HEK293 (cell line): Measurements from ENCODE around the gene TOMM70.

ENCODE experiments used
- BCL11A ChIP-seq: fragments of 450-650 bp; formaldehyde crosslinking; IDR thresholded peaks from 2 replicates; pipeline ENCODE4 v1.5.1; 2016; ENCODE audit warnings: low read depth, missing biosample characterization, missing genetic modification characterization
- EGR2 ChIP-seq: fragments of 450-650 bp; formaldehyde crosslinking; IDR thresholded peaks from 2 replicates; pipeline ENCODE4 v1.5.1; 2016; ENCODE audit warnings: low read depth, missing biosample characterization, missing genetic modification characterization
- GLI2 ChIP-seq: fragments of 450-650 bp; formaldehyde crosslinking; IDR thresholded peaks from 2 replicates; pipeline ENCODE4; 2017; ENCODE audit warnings: missing biosample characterization, missing genetic modification characterization, low read depth, borderline replicate concordance
- GLI4 ChIP-seq: fragments of 450-650 bp; formaldehyde crosslinking; IDR thresholded peaks from 2 replicates; pipeline ENCODE4 v1.5.1; 2016; ENCODE audit warnings: missing biosample characterization, missing genetic modification characterization
- GLIS2 ChIP-seq: fragments of 450-650 bp; formaldehyde crosslinking; IDR thresholded peaks from 2 replicates; pipeline ENCODE4 v1.5.1; 2016; ENCODE audit warnings: missing biosample characterization, missing genetic modification characterization
- KLF16 ChIP-seq: fragments of 450-650 bp; formaldehyde crosslinking; IDR thresholded peaks from 2 replicates; pipeline ENCODE4 v1.5.1; 2017; ENCODE audit warnings: missing biosample characterization, missing genetic modification characterization
- OVOL3 ChIP-seq: fragments of 450-650 bp; formaldehyde crosslinking; IDR thresholded peaks from 2 replicates; pipeline ENCODE4 v1.5.1; 2016; ENCODE audit warnings: missing biosample characterization, missing genetic modification characterization
- PRDM1 ChIP-seq: fragments of 450-650 bp; formaldehyde crosslinking; IDR thresholded peaks from 2 replicates; pipeline ENCODE4; 2016; ENCODE audit warnings: missing biosample characterization, missing genetic modification characterization
- RBAK ChIP-seq: fragments of 450-650 bp; formaldehyde crosslinking; IDR thresholded peaks from 2 replicates; pipeline ENCODE4 v1.5.1; 2016; ENCODE audit warnings: missing biosample characterization, missing genetic modification characterization
- REPIN1 ChIP-seq: fragments of 450-650 bp; formaldehyde crosslinking; IDR thresholded peaks from 2 replicates; pipeline ENCODE4 v1.5.1; 2017; ENCODE audit warnings: missing biosample characterization, missing genetic modification characterization, low read depth
- SCRT1 ChIP-seq: fragments of 450-650 bp; formaldehyde crosslinking; IDR thresholded peaks from 2 replicates; pipeline ENCODE4 v1.5.1; 2016; ENCODE audit warnings: missing biosample characterization, missing genetic modification characterization, borderline replicate concordance
- TRIM28 ChIP-seq: IDR thresholded peaks from 2 replicates; pipeline ENCODE4 v1.6.1; 2011; ENCODE audit warnings: low read length, control low read depth, borderline replicate concordance
- YY2 ChIP-seq: fragments of 450-650 bp; formaldehyde crosslinking; IDR thresholded peaks from 2 replicates; pipeline ENCODE4 v1.5.1; 2016; ENCODE audit warnings: missing biosample characterization, missing genetic modification characterization
- ZBTB17 ChIP-seq: fragments of 450-650 bp; formaldehyde crosslinking; IDR thresholded peaks from 2 replicates; pipeline ENCODE4 v1.5.1; 2016; ENCODE audit warnings: missing biosample characterization, missing genetic modification characterization
- ZBTB20 ChIP-seq: fragments of 450-650 bp; formaldehyde crosslinking; IDR thresholded peaks from 2 replicates; pipeline ENCODE4 v1.5.1; 2016; ENCODE audit warnings: missing biosample characterization, missing genetic modification characterization
- ZBTB6 ChIP-seq: fragments of 450-650 bp; formaldehyde crosslinking; IDR thresholded peaks from 2 replicates; pipeline ENCODE4 v1.5.1; 2017; ENCODE audit warnings: missing biosample characterization, missing genetic modification characterization
- ZBTB8A ChIP-seq: fragments of 450-650 bp; formaldehyde crosslinking; IDR thresholded peaks from 2 replicates; pipeline ENCODE4 v1.5.1; 2016; ENCODE audit warnings: missing biosample characterization, missing genetic modification characterization
- ZEB2 ChIP-seq: fragments of 450-650 bp; formaldehyde crosslinking; IDR thresholded peaks from 2 replicates; pipeline ENCODE4 v1.5.1; 2016; ENCODE audit warnings: missing biosample characterization, missing genetic modification characterization
- ZFHX2 ChIP-seq: fragments of 450-650 bp; formaldehyde crosslinking; conservative IDR thresholded peaks from 2 replicates; pipeline ENCODE4 v1.5.1; 2016; ENCODE audit warnings: missing biosample characterization, missing genetic modification characterization
- ZFP41 ChIP-seq: fragments of 450-650 bp; formaldehyde crosslinking; IDR thresholded peaks from 2 replicates; pipeline ENCODE4 v1.5.1; 2016; ENCODE audit warnings: missing biosample characterization, missing genetic modification characterization, borderline replicate concordance
- ZNF138 ChIP-seq: fragments of 450-650 bp; formaldehyde crosslinking; IDR thresholded peaks from 2 replicates; pipeline ENCODE4 v1.5.1; 2016; ENCODE audit warnings: missing biosample characterization, missing genetic modification characterization, borderline replicate concordance
- ZNF146 ChIP-seq: fragments of 450-650 bp; formaldehyde crosslinking; IDR thresholded peaks from 2 replicates; pipeline ENCODE4 v1.5.1; 2016; ENCODE audit warnings: missing biosample characterization, missing genetic modification characterization
- ZNF184 ChIP-seq: fragments of 450-650 bp; IDR thresholded peaks from 2 replicates; pipeline ENCODE4 v1.5.1; 2018; ENCODE audit warnings: missing biosample characterization, mild to moderate bottlenecking, missing genetic modification characterization
- ZNF2 ChIP-seq: fragments of 450-650 bp; formaldehyde crosslinking; IDR thresholded peaks from 2 replicates; pipeline ENCODE4 v1.5.1; 2016; ENCODE audit warnings: missing biosample characterization, missing genetic modification characterization
- ZNF292 ChIP-seq: fragments of 450-650 bp; formaldehyde crosslinking; IDR thresholded peaks from 2 replicates; pipeline ENCODE4 v1.5.1; 2016; ENCODE audit warnings: low read depth, missing biosample characterization, missing genetic modification characterization, borderline replicate concordance
- ZNF302 ChIP-seq: fragments of 450-650 bp; formaldehyde crosslinking; IDR thresholded peaks from 2 replicates; pipeline ENCODE4 v1.5.1; 2016; ENCODE audit warnings: missing biosample characterization, missing genetic modification characterization, low read depth
- ZNF473 ChIP-seq: fragments of 450-650 bp; formaldehyde crosslinking; IDR thresholded peaks from 2 replicates; pipeline ENCODE4 v1.5.1; 2017; ENCODE audit warnings: missing biosample characterization, missing genetic modification characterization
- ZNF521 ChIP-seq: fragments of 450-650 bp; formaldehyde crosslinking; IDR thresholded peaks from 2 replicates; pipeline ENCODE4 v1.5.1; 2017; ENCODE audit warnings: missing biosample characterization, mild to moderate bottlenecking, missing genetic modification characterization
- ZNF660 ChIP-seq: fragments of 450-650 bp; IDR thresholded peaks from 2 replicates; pipeline ENCODE4 v1.5.1; 2018; ENCODE audit warnings: missing biosample characterization, mild to moderate bottlenecking, missing genetic modification characterization
- ZNF664 ChIP-seq: fragments of 450-650 bp; formaldehyde crosslinking; IDR thresholded peaks from 2 replicates; pipeline ENCODE4 v1.5.1; 2016; ENCODE audit warnings: missing biosample characterization, missing genetic modification characterization
- ZNF677 ChIP-seq: fragments of 450-650 bp; IDR thresholded peaks from 2 replicates; pipeline ENCODE4 v1.5.0; 2018; ENCODE audit warnings: missing biosample characterization, mild to moderate bottlenecking, missing genetic modification characterization, moderate library complexity
- TF ChIP-seq, protein P1 (sequence below): fragments of 450-650 bp; formaldehyde crosslinking; IDR thresholded peaks from 2 replicates; pipeline ENCODE4 v1.5.1; 2017; ENCODE audit warnings: missing biosample characterization, missing genetic modification characterization
- TF ChIP-seq, protein P2 (sequence below): fragments of 450-650 bp; formaldehyde crosslinking; IDR thresholded peaks from 2 replicates; pipeline ENCODE4 v1.5.1; 2017; ENCODE audit warnings: missing biosample characterization, missing genetic modification characterization
- TF ChIP-seq, protein P3 (sequence below): fragments of 450-650 bp; formaldehyde crosslinking; IDR thresholded peaks from 2 replicates; pipeline ENCODE4 v1.5.1; 2016; ENCODE audit warnings: missing biosample characterization, missing genetic modification characterization

The TOMM70 gene

GRCh38 chr3:100403362-100404249 lies 2.7 kb upstream of the TOMM70 start (continued):
- TF ChIP-seq ZFHX2: 0 out of 2 replicates have a peak, but pooled peaks have one; percentile 24
- no peak for TF ChIP-seq ZBTB6
- TF ChIP-seq YY2: no peak
- TF ChIP-seq ZNF660 (tag by site-specific recombination): 0 out of 2 replicates have a peak, but pooled peaks have one; percentile 7
- no peak for TF ChIP-seq ZNF292 (tag by site-specific recombination)
- TF ChIP-seq ZNF138 (tag by site-specific recombination): no peak
- no peak for TF ChIP-seq ZNF677
- TF ChIP-seq RBAK (tag by site-specific recombination): no peak
- no peak for TF ChIP-seq REPIN1 (tag by site-specific recombination)
- TF ChIP-seq, protein P1, sequence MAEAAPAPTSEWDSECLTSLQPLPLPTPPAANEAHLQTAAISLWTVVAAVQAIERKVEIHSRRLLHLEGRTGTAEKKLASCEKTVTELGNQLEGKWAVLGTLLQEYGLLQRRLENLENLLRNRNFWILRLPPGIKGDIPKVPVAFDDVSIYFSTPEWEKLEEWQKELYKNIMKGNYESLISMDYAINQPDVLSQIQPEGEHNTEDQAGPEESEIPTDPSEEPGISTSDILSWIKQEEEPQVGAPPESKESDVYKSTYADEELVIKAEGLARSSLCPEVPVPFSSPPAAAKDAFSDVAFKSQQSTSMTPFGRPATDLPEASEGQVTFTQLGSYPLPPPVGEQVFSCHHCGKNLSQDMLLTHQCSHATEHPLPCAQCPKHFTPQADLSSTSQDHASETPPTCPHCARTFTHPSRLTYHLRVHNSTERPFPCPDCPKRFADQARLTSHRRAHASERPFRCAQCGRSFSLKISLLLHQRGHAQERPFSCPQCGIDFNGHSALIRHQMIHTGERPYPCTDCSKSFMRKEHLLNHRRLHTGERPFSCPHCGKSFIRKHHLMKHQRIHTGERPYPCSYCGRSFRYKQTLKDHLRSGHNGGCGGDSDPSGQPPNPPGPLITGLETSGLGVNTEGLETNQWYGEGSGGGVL (tag by site-specific recombination): no peak
- TF ChIP-seq SCRT1 (tag by site-specific recombination): no peak
- TF ChIP-seq GLI4: no peak
- no peak for TF ChIP-seq ZNF302
- TF ChIP-seq ZNF521 (tag by site-specific recombination): no peak
- no peak for TF ChIP-seq OVOL3
- no peak for TF ChIP-seq ZBTB8A (tag by site-specific recombination)
- no peak for TF ChIP-seq ZNF473 (tag by site-specific recombination)
- no peak for TF ChIP-seq ZBTB17 (tag by site-specific recombination)
- TF ChIP-seq EGR2 (tag by site-specific recombination): no peak
- TF ChIP-seq, protein P2, sequence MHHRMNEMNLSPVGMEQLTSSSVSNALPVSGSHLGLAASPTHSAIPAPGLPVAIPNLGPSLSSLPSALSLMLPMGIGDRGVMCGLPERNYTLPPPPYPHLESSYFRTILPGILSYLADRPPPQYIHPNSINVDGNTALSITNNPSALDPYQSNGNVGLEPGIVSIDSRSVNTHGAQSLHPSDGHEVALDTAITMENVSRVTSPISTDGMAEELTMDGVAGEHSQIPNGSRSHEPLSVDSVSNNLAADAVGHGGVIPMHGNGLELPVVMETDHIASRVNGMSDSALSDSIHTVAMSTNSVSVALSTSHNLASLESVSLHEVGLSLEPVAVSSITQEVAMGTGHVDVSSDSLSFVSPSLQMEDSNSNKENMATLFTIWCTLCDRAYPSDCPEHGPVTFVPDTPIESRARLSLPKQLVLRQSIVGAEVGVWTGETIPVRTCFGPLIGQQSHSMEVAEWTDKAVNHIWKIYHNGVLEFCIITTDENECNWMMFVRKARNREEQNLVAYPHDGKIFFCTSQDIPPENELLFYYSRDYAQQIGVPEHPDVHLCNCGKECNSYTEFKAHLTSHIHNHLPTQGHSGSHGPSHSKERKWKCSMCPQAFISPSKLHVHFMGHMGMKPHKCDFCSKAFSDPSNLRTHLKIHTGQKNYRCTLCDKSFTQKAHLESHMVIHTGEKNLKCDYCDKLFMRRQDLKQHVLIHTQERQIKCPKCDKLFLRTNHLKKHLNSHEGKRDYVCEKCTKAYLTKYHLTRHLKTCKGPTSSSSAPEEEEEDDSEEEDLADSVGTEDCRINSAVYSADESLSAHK (tag by site-specific recombination): no peak
- TF ChIP-seq ZNF2: no peak
- peak; percentile 99 for TF ChIP-seq ZNF664 (tag by site-specific recombination)
- TF ChIP-seq PRDM1 (tag by site-specific recombination): no peak
- TF ChIP-seq GLIS2 (tag by site-specific recombination): no peak
- TF ChIP-seq ZNF184 (tag by site-specific recombination): no peak
- TF ChIP-seq, protein P3, sequence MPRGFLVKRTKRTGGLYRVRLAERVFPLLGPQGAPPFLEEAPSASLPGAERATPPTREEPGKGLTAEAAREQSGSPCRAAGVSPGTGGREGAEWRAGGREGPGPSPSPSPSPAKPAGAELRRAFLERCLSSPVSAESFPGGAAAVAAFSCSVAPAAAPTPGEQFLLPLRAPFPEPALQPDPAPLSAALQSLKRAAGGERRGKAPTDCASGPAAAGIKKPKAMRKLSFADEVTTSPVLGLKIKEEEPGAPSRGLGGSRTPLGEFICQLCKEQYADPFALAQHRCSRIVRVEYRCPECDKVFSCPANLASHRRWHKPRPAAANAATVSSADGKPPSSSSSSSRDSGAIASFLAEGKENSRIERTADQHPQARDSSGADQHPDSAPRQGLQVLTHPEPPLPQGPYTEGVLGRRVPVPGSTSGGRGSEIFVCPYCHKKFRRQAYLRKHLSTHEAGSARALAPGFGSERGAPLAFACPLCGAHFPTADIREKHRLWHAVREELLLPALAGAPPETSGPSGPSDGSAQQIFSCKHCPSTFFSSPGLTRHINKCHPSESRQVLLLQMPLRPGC (tag by site-specific recombination): no peak
- TF ChIP-seq ZNF146 (tag by site-specific recombination): no peak
- TF ChIP-seq ZEB2: 0 out of 2 replicates have a peak, but pooled peaks have one; percentile 27
- no peak for TF ChIP-seq KLF16 (tag by site-specific recombination)
- no peak for TF ChIP-seq ZBTB20 (tag by site-specific recombination)
- TF ChIP-seq BCL11A: no peak
- no peak for TF ChIP-seq ZFP41
- TF ChIP-seq TRIM28: no peak
- TF ChIP-seq GLI2 (tag by site-specific recombination): no peak
